ENCODE measurements around the gene QRICH1.

QRICH1 gene

GRCh38 chr3:48983096-48983495, 110.8 kb downstream of the QRICH1 start:
- TF ChIP-seq CTCF (IDR thresholded peaks at IDR 0.05; ENCODE audit: control insufficient read depth, extremely low read depth, insufficient read depth), result no peak
- no peak for DNase-seq (ENCODE audit: low read depth)
- no peak overlapping the region for H3K4me3 ChIP-seq (ENCODE audit: low read depth, low read length)

GRCh38 chr3:48982686-48983085, 111.2 kb downstream of the QRICH1 start:
- no peak for TF ChIP-seq CTCF (IDR thresholded peaks at IDR 0.05; ENCODE audit: control insufficient read depth, extremely low read depth, insufficient read depth)
- DNase-seq (ENCODE audit: low read depth), result no peak
- H3K4me3 ChIP-seq (ENCODE audit: low read depth, low read length), result no peak overlapping the region

GRCh38 chr3:48982016-48982415, 111.9 kb downstream of the QRICH1 start:
- no peak for TF ChIP-seq CTCF (IDR thresholded peaks at IDR 0.05; ENCODE audit: control insufficient read depth, extremely low read depth, insufficient read depth)
- no peak for DNase-seq (ENCODE audit: low read depth)
- H3K4me3 ChIP-seq (ENCODE audit: low read depth, low read length), result no peak overlapping the region

- no peak for TF ChIP-seq CTCF (IDR thresholded peaks at IDR 0.05; ENCODE audit: control insufficient read depth, extremely low read depth, insufficient read depth)
- no peak overlapping the region for H3K4me3 ChIP-seq (ENCODE audit: low read depth, low read length)
- no peak for DNase-seq (ENCODE audit: low read depth)
Measured at GRCh38 chr3:48980295-48980694, 113.6 kb downstream of the QRICH1 start.

All from LNCaP clone FGC (cell line).